HEK293T (cell line): ENCODE results near the gene ITGB8.

ENCODE experiments used
- CTCF ChIA-PET: fragments of 350-600 bp; formaldehyde crosslinking; extraction: SDS; loops from one replicate; lab custom pipeline; 2021; ENCODE audit warnings: antibody characterized with exemption, inconsistent platforms; lab: Yijun Ruan, JAX
- POLR2A ChIA-PET: fragments of 350-600 bp; formaldehyde crosslinking; extraction: SDS; loops from one replicate; lab custom pipeline; 2020; ENCODE audit warnings: antibody characterized with exemption, inconsistent platforms; lab: Yijun Ruan, JAX
- DNase-seq: peaks from one replicate; pipeline ENCODE4 v3.0.0; 2012; ENCODE audit warnings: mixed read lengths; ENCODE audit errors: extremely low spot score
- ARNT ChIP-seq: fragments of 450-650 bp; IDR thresholded peaks from 2 replicates; pipeline ENCODE4 v1.6.1; 2017; ENCODE audit warnings: mild to moderate bottlenecking
- BHLHE40 ChIP-seq: fragments of 450-650 bp; IDR thresholded peaks from 2 replicates; pipeline ENCODE4 v1.6.1; 2016; ENCODE audit warnings: mild to moderate bottlenecking, moderate library complexity, borderline replicate concordance
- CTBP1 ChIP-seq: fragments of 450-650 bp; IDR thresholded peaks from 2 replicates; pipeline ENCODE4 v1.6.1; 2016; ENCODE audit warnings: borderline replicate concordance
- ELF4 ChIP-seq: fragments of 450-650 bp; IDR thresholded peaks from 2 replicates; pipeline ENCODE4 v1.6.1; 2017; ENCODE audit warnings: antibody characterized with exemption
- FOXA1 ChIP-seq: fragments of 450-650 bp; IDR thresholded peaks from 2 replicates; pipeline ENCODE4 v1.6.1; 2016; ENCODE audit warnings: mild to moderate bottlenecking
- FOXK2 ChIP-seq: fragments of 450-650 bp; IDR thresholded peaks from 2 replicates; pipeline ENCODE4 v1.6.1; 2016; ENCODE audit warnings: mild to moderate bottlenecking
- FOXM1 ChIP-seq: fragments of 450-650 bp; IDR thresholded peaks from 2 replicates; pipeline ENCODE4 v1.6.1; 2017; ENCODE audit warnings: mild to moderate bottlenecking, borderline replicate concordance
- HDGF ChIP-seq: fragments of 450-650 bp; IDR thresholded peaks from 2 replicates; pipeline ENCODE4 v1.6.1; 2017; ENCODE audit warnings: antibody characterized with exemption, borderline replicate concordance
- L3MBTL2 ChIP-seq: fragments of 450-650 bp; conservative IDR thresholded peaks from 2 replicates; pipeline ENCODE4 v1.6.1; 2016; ENCODE audit warnings: mild to moderate bottlenecking
- LEF1 ChIP-seq: fragments of 450-650 bp; IDR thresholded peaks from 2 replicates; pipeline ENCODE4 v1.6.1; 2017; ENCODE audit warnings: mild to moderate bottlenecking, borderline replicate concordance
- NFRKB ChIP-seq: fragments of 450-650 bp; IDR thresholded peaks from 2 replicates; pipeline ENCODE4 v1.6.1; 2016; ENCODE audit warnings: mild to moderate bottlenecking, moderate library complexity
- PKNOX1 ChIP-seq: fragments of 450-650 bp; IDR thresholded peaks from 2 replicates; pipeline ENCODE4 v1.6.1; 2016
- SP1 ChIP-seq: fragments of 450-650 bp; IDR thresholded peaks from 2 replicates; pipeline ENCODE4 v1.6.1; 2017
- SUZ12 ChIP-seq: fragments of 450-650 bp; IDR thresholded peaks from 2 replicates; pipeline ENCODE4 v1.6.1; 2016; ENCODE audit warnings: mild to moderate bottlenecking
- TARDBP ChIP-seq: fragments of 450-650 bp; IDR thresholded peaks from 2 replicates; pipeline ENCODE4 v1.6.1; 2016
- ZNF384 ChIP-seq: fragments of 450-650 bp; IDR thresholded peaks from 2 replicates; pipeline ENCODE4 v1.6.1; 2016

Gene ITGB8

GRCh38 chr7:20424500-20424899 lies 93.8 kb downstream of the ITGB8 start:
- POLR2A ChIA-PET, result no interaction called here
- CTCF ChIA-PET, result no interaction called here
- DNase-seq, result no peak
- no peak for TF ChIP-seq FOXK2
- TF ChIP-seq SUZ12, result no peak
- no peak for TF ChIP-seq BHLHE40
- TF ChIP-seq PKNOX1, result no peak
- TF ChIP-seq L3MBTL2, result no peak
- TF ChIP-seq FOXM1, result no peak
- no peak for TF ChIP-seq ARNT
- no peak for TF ChIP-seq ELF4
- TF ChIP-seq FOXA1, result no peak
- no peak for TF ChIP-seq NFRKB
- TF ChIP-seq ZNF384, result no peak
- no peak for TF ChIP-seq LEF1
- no peak for TF ChIP-seq TARDBP
- no peak for TF ChIP-seq SP1
- TF ChIP-seq HDGF, result no peak
- TF ChIP-seq CTBP1, result no peak

GRCh38 chr7:20430664-20431063 lies 100.0 kb downstream of the ITGB8 start:
- ChIA-PET POLR2A (interaction anchor here (0.6 kb wide), 1 partner anchor 307 kb away, joined by 3 read pairs; no protein-coding TSS in a partner anchor), CTCF (no interaction called here)
- no peak for DNase-seq
- no peak for TF ChIP-seq BHLHE40
- no peak for TF ChIP-seq LEF1
- TF ChIP-seq ELF4, result no peak
- TF ChIP-seq FOXK2, result no peak
- TF ChIP-seq CTBP1, result no peak
- no peak for TF ChIP-seq ZNF384
- TF ChIP-seq NFRKB, result no peak
- TF ChIP-seq PKNOX1, result no peak
- no peak for TF ChIP-seq FOXA1
- TF ChIP-seq SP1, result no peak
- TF ChIP-seq FOXM1, result no peak
- no peak for TF ChIP-seq HDGF
- no peak for TF ChIP-seq ARNT
- no peak for TF ChIP-seq L3MBTL2
- TF ChIP-seq TARDBP, result no peak
- no peak for TF ChIP-seq SUZ12

GRCh38 chr7:20431146-20431545 lies 100.4 kb downstream of the ITGB8 start:
- CTCF ChIA-PET, result no interaction called here
- POLR2A ChIA-PET, result interaction anchor here (0.6 kb wide), 1 partner anchor 307 kb away, joined by 3 read pairs; no protein-coding TSS in a partner anchor
- TF ChIP-seq FOXA1, result no peak
- TF ChIP-seq SUZ12, result no peak
- TF ChIP-seq SP1, result no peak
- no peak for TF ChIP-seq TARDBP
- no peak for TF ChIP-seq PKNOX1
- TF ChIP-seq LEF1, result no peak
- TF ChIP-seq L3MBTL2, result no peak
- TF ChIP-seq ARNT, result no peak
- no peak for TF ChIP-seq CTBP1
- no peak for TF ChIP-seq HDGF
- no peak for TF ChIP-seq FOXK2
- TF ChIP-seq FOXM1, result no peak
- no peak for TF ChIP-seq ZNF384
- TF ChIP-seq BHLHE40, result no peak
- no peak for TF ChIP-seq NFRKB
- no peak for TF ChIP-seq ELF4
- no peak for DNase-seq

GRCh38 chr7:20432071-20432470 lies 101.4 kb downstream of the ITGB8 start:
- POLR2A ChIA-PET, result no interaction called here
- DNase-seq, result no peak

GRCh38 chr7:20435305-20435704 lies 104.6 kb downstream of the ITGB8 start:
- ChIA-PET POLR2A (no interaction called here), CTCF (no interaction called here)
- TF ChIP-seq TARDBP, result no peak
- TF ChIP-seq CTBP1, result no peak
- DNase-seq, result no peak

More at GRCh38 chr7:20432071-20432470, 101.4 kb downstream of the ITGB8 start:
- TF ChIP-seq HDGF (no peak), TARDBP (no peak), LEF1 (no peak), FOXK2 (no peak), L3MBTL2 (no peak), SUZ12 (no peak), NFRKB (no peak)
- CTCF ChIA-PET, result no interaction called here

- DNase-seq, result no peak
- CTCF ChIA-PET, result no interaction called here
- no peak for TF ChIP-seq HDGF
- TF ChIP-seq TARDBP, result no peak
- TF ChIP-seq ARNT, result no peak
- TF ChIP-seq FOXA1, result no peak
- TF ChIP-seq NFRKB, result no peak
- TF ChIP-seq PKNOX1, result no peak
- TF ChIP-seq ELF4, result no peak
- TF ChIP-seq ZNF384, result no peak
- TF ChIP-seq SP1, result no peak
- no peak for TF ChIP-seq CTBP1
- TF ChIP-seq FOXK2, result no peak
- no peak for TF ChIP-seq L3MBTL2
- no peak for TF ChIP-seq SUZ12
- no peak for TF ChIP-seq BHLHE40
- no peak for TF ChIP-seq FOXM1
- POLR2A ChIA-PET, result no interaction called here
Observed at GRCh38 chr7:20438248-20438647, 107.5 kb downstream of the ITGB8 start.
